MM.1S (cell line): ENCODE results near the gene RABGAP1L.

Experiments
- DNase-seq: peaks from one replicate; pipeline ENCODE4 v3.0.0-alpha.2; 2015
- H2AFZ ChIP-seq: fragments of 300-600 bp; sonication (generic); 2 replicates; pipeline ENCODE4 v1.6.0; 2016; ENCODE audit warnings: antibody characterized with exemption, low read length
- H3F3A ChIP-seq: fragments of 300-600 bp; sonication (generic); 2 replicates; pipeline ENCODE4 v1.6.1; 2016; ENCODE audit warnings: mild to moderate bottlenecking, antibody characterized with exemption, low read length, moderate library complexity, mixed read lengths; ENCODE audit not compliant: insufficient read depth
- H3K27ac ChIP-seq: fragments of 300-600 bp; sonication (generic); 2 replicates; pipeline ENCODE4 v1.5.1; 2016; ENCODE audit warnings: mild to moderate bottlenecking, low read length
- H3K27me3 ChIP-seq: fragments of 300-600 bp; sonication (generic); replicated peaks from 2 replicates; pipeline ENCODE4 v1.6.0; 2016; ENCODE audit warnings: low read length; ENCODE audit not compliant: insufficient read depth
- H3K36me3 ChIP-seq: fragments of 300-600 bp; sonication (generic); replicated peaks from 2 replicates; pipeline ENCODE4 v1.6.1; 2016; ENCODE audit warnings: mild to moderate bottlenecking, low read length, mixed read lengths; ENCODE audit not compliant: insufficient read depth
- H3K4me1 ChIP-seq: fragments of 300-600 bp; sonication (generic); 2 replicates; pipeline ENCODE4 v1.6.1; 2016; ENCODE audit warnings: low read length, mixed read lengths
- H3K4me2 ChIP-seq: fragments of 300-600 bp; sonication (generic); 2 replicates; pipeline ENCODE4 v1.6.0; 2016; ENCODE audit warnings: low read depth, low read length
- H3K4me3 ChIP-seq: fragments of 300-600 bp; sonication (generic); 2 replicates; pipeline ENCODE4 v1.5.1; 2016; ENCODE audit warnings: low read length, mixed read lengths
- H3K79me2 ChIP-seq: fragments of 300-600 bp; sonication (generic); 2 replicates; pipeline ENCODE4 v1.6.1; 2016; ENCODE audit warnings: mixed run types, low read length, mixed read lengths
- H3K9ac ChIP-seq: fragments of 300-600 bp; sonication (generic); 2 replicates; pipeline ENCODE4 v1.6.1; 2016; ENCODE audit warnings: low read length, mixed read lengths
- H3K9me2 ChIP-seq: fragments of 300-600 bp; sonication (generic); replicated peaks from 2 replicates; pipeline ENCODE4 v1.6.1; 2016; ENCODE audit warnings: mild to moderate bottlenecking, low read length, mixed read lengths; ENCODE audit not compliant: insufficient read depth
- H3K9me3 ChIP-seq: fragments of 300-600 bp; sonication (generic); replicated peaks from 2 replicates; pipeline ENCODE4 v1.6.1; 2016; ENCODE audit warnings: mild to moderate bottlenecking, low read length, mixed read lengths; ENCODE audit not compliant: insufficient read depth
- H4K20me1 ChIP-seq: fragments of 300-600 bp; sonication (generic); 2 replicates; pipeline ENCODE4 v1.6.1; 2016; ENCODE audit warnings: mild to moderate bottlenecking, low read length, moderate library complexity, mixed read lengths; ENCODE audit not compliant: insufficient read depth
- EZH2 ChIP-seq: fragments of 300-600 bp; sonication (generic); optimal IDR thresholded peaks from 2 replicates; pipeline ENCODE3; 2017; ENCODE audit warnings: low read depth, mild to moderate bottlenecking, antibody characterized with exemption, low read length, mixed read lengths
- EZH2phosphoT487 ChIP-seq: fragments of 300-600 bp; sonication (generic); IDR thresholded peaks from 2 replicates; pipeline ENCODE4 v1.6.1; 2018; ENCODE audit warnings: antibody characterized with exemption, low read length
- TF ChIP-seq, protein P1 (sequence below): fragments of 300-600 bp; sonication (generic); IDR thresholded peaks from 2 replicates; pipeline ENCODE4 v1.5.1; 2016; ENCODE audit warnings: antibody characterized with exemption, low read length, mixed read lengths

Gene RABGAP1L

DNA sequence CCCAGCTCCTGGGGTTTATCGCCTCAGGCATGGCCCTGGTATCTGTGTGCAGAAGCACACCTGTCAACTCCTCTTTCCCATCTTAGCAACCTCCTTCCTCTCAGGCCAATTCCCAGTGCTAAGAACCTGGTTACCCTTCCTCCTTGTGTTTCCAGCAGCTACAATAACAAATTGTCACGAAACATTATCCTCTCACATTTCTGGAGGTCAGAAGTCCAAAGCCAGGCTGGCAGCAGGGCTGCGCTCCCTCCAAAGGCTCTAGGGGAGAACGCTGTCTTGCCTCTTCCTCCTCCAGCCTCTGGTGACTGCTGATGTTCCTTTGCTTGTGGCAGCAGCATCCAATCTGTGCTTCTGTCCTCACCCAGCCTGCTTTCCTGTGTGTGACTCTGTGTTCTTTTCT lies 874.6 kb downstream of the RABGAP1L start:
- H3K4me3 ChIP-seq = no peak overlapping the region
- DNase-seq = no peak

DNA sequence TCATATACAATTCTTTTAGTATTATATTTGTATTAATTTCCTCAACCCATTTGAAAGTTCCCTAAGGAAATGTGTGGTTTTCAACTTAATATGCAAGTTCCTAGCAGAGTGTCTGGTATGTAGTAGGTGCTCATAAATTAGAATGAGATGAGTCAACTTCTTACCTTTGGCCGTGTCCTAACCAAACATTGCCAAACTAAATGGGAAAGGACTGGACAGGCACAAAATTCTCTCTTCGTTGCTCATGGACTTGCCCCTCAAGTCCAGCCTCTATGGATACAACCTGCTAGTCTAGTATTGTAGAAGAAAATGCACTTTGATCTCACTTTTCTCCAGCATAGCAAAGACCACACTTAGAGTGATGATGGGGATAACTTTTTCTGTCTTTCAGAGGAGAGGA lies 875.5 kb downstream of the RABGAP1L start:
- Histone ChIP-seq H2AFZ (no peak overlapping the region), H3K9ac (no peak overlapping the region), H3K4me3 (no peak overlapping the region), H3K4me1 (no peaks in the 10 kb centered on the region), H4K20me1 (no peaks in the 10 kb centered on the region), H3K4me2 (no peak overlapping the region), H3K9me2 (no peaks in the 10 kb centered on the region), H3K79me2 (no peaks in the 10 kb centered on the region), H3K9me3 (no peaks in the 10 kb centered on the region), H3K27me3 (no peaks in the 10 kb centered on the region), H3F3A (no peaks in the 10 kb centered on the region), H3K36me3 (no peaks in the 10 kb centered on the region), H3K27ac (no peak overlapping the region)
- no peak for TF ChIP-seq EZH2phosphoT487
- no peak for TF ChIP-seq EZH2
- TF ChIP-seq, protein P1, sequence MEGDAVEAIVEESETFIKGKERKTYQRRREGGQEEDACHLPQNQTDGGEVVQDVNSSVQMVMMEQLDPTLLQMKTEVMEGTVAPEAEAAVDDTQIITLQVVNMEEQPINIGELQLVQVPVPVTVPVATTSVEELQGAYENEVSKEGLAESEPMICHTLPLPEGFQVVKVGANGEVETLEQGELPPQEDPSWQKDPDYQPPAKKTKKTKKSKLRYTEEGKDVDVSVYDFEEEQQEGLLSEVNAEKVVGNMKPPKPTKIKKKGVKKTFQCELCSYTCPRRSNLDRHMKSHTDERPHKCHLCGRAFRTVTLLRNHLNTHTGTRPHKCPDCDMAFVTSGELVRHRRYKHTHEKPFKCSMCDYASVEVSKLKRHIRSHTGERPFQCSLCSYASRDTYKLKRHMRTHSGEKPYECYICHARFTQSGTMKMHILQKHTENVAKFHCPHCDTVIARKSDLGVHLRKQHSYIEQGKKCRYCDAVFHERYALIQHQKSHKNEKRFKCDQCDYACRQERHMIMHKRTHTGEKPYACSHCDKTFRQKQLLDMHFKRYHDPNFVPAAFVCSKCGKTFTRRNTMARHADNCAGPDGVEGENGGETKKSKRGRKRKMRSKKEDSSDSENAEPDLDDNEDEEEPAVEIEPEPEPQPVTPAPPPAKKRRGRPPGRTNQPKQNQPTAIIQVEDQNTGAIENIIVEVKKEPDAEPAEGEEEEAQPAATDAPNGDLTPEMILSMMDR = no peak
- DNase-seq = no peak

More for the DNA sequence above, 874.6 kb downstream of the RABGAP1L start:
- Histone ChIP-seq H3K27me3 (no peaks in the 10 kb centered on the region), H3K36me3 (no peaks in the 10 kb centered on the region), H2AFZ (no peak overlapping the region), H3K4me1 (peaks cover 7% of the 10 kb centered on the region), H4K20me1 (no peaks in the 10 kb centered on the region), H3F3A (peaks cover 5% of the 10 kb centered on the region), H3K9ac (no peak overlapping the region), H3K27ac (no peak overlapping the region), H3K9me3 (no peaks in the 10 kb centered on the region), H3K9me2 (no peaks in the 10 kb centered on the region), H3K4me2 (no peak overlapping the region), H3K79me2 (no peaks in the 10 kb centered on the region)
- TF ChIP-seq EZH2phosphoT487 = no peak
- no peak for TF ChIP-seq EZH2
- TF ChIP-seq, protein P1 = no peak

DNA sequence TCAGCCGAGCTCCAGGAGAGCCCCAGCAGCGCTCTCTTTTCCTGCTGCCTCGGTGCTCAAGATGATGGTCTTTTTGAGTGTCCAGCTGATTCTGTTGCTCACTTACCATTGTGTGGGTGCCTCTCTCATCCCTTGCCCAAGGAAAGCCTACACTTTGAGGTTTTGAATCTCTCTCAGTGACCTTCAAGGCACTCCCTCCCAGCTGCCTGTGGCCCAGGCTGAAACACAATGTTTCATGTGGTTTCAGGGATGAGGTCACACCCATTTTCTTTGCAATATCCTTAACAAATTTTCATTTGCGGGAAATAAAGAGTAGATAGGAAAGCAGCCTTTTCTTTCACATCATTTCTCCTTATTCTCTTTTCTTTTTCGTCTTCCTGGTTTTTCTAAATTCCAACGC lies 876.5 kb downstream of the RABGAP1L start:
- H3K9ac ChIP-seq = no peak overlapping the region
- no peaks in the 10 kb centered on the region for H3K27me3 ChIP-seq
- no peaks in the 10 kb centered on the region for H3K9me3 ChIP-seq
- H4K20me1 ChIP-seq = no peaks in the 10 kb centered on the region
- DNase-seq = no peak
- H3K9me2 ChIP-seq = no peaks in the 10 kb centered on the region
- no peak overlapping the region for H3K4me3 ChIP-seq
- TF ChIP-seq EZH2phosphoT487 (no peak), EZH2 (no peak)
- TF ChIP-seq, protein P1 = no peak
- no peak overlapping the region for H3K27ac ChIP-seq
- no peaks in the 10 kb centered on the region for H3F3A ChIP-seq
- no peaks in the 10 kb centered on the region for H3K79me2 ChIP-seq
- no peaks in the 10 kb centered on the region for H3K4me1 ChIP-seq
- no peaks in the 10 kb centered on the region for H3K36me3 ChIP-seq
- H3K4me2 ChIP-seq = no peak overlapping the region
- H2AFZ ChIP-seq = no peak overlapping the region
